Measurements from ENCODE around the gene TBX19. TPM values are rescaled to one million over a fixed set of nuclear protein-coding genes. Genes with fewer than 3 reads are reported as not detected.

Gene TBX19
- total RNA-seq, 1 experiment from 2014 or later: 1.2 TPM

DNA sequence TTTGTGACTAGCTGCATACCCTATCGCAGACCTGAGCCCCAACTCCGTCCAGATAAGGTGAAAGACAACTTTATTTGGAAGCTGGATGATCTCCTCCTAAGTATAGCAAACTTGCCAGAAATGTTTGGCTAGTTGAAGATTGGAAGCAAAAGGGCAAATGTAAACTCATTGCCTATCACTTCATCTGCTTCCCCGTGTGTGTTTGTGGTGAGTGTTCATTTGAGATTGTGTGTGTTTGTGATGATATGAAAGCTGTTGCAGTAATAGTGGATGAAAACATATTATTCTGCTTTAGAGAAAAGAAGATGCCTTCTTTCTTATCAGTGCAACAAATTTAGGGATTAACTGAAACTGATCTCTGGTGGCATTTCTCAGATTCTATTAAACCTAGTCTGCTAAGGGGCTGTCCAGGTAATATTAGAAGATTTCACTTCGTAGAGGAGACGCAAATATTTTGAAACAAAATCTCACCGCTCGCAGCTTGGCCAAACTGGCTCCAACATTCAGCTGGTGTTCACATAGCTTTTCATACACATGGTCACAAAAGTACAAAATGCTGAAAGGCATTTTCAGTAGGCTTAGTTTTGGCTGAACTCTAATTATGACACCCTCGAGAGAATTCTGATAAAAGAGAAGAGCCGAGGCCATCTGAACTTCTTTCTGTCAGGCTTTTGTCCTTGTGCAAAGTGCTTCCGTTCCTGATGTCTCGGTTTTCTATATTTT, 1.1 kb downstream of the TBX19 start:
- POLR2A ChIA-PET: no interaction called here
- CTCF ChIA-PET: interaction anchor here (1.1 to 2.0 kb wide), 2 partner anchors 40 to 61 kb away, joined by 3 to 5 read pairs; no protein-coding TSS in a partner anchor
- no peak for DNase-seq (ENCODE audit: low spot score)
- Mint-ChIP-seq H3K27me3 (ENCODE audit: low read depth) (no peaks in the 10 kb centered on the region; the same call in 1 of the 2 replicates), H3K36me3 (no peaks in the 10 kb centered on the region), H3K9me3 (peaks cover 6% of the 10 kb centered on the region; the same call in 1 of the 2 replicates), H3K27ac (no peak overlapping the region), H3K4me3 (no peak overlapping the region), H3K4me1 (peaks cover 32% of the 10 kb centered on the region)
- no peak for ATAC-seq
- TF ChIP-seq, protein P1, sequence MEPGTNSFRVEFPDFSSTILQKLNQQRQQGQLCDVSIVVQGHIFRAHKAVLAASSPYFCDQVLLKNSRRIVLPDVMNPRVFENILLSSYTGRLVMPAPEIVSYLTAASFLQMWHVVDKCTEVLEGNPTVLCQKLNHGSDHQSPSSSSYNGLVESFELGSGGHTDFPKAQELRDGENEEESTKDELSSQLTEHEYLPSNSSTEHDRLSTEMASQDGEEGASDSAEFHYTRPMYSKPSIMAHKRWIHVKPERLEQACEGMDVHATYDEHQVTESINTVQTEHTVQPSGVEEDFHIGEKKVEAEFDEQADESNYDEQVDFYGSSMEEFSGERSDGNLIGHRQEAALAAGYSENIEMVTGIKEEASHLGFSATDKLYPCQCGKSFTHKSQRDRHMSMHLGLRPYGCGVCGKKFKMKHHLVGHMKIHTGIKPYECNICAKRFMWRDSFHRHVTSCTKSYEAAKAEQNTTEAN (CRISPR knock-in tag; IDR thresholded peaks at IDR 0.05): no peak

- POLR2A ChIA-PET: no interaction called here
- H3K27ac Mint-ChIP-seq: peak overlapping the region; percentile 85
- peaks cover 9% of the 10 kb centered on the region for H3K27me3 Mint-ChIP-seq (ENCODE audit: low read depth)
These were observed 4.8 kb downstream of the TBX19 start for GRCh38 chr1:168285521-168285790.

More at GRCh38 chr1:168285521-168285790, 4.8 kb downstream of the TBX19 start:
- Mint-ChIP-seq H3K36me3 (no peaks in the 10 kb centered on the region), H3K4me3 (no peak overlapping the region), H3K9me3 (no peaks in the 10 kb centered on the region), H3K4me1 (peaks cover 41% of the 10 kb centered on the region)
- CTCF ChIA-PET: interaction anchor here (1.1 kb wide), 1 partner anchor 140 kb away, joined by 3 read pairs; no protein-coding TSS in a partner anchor
- TF ChIP-seq RELA (CRISPR knock-in tag; IDR thresholded peaks at IDR 0.05; ENCODE audit: borderline replicate concordance) (no peak), NFYB (CRISPR knock-in tag; conservative IDR thresholded peaks at IDR 0.05; ENCODE audit: low read depth) (no peak), SMAD3 (CRISPR knock-in tag; IDR thresholded peaks at IDR 0.05; ENCODE audit: borderline replicate concordance) (no peak), MYBL2 (CRISPR knock-in tag; IDR thresholded peaks at IDR 0.05) (no peak), JAZF1 (CRISPR knock-in tag; IDR thresholded peaks at IDR 0.05) (no peak), ZNF532 (CRISPR knock-in tag; IDR thresholded peaks at IDR 0.05; ENCODE audit: borderline replicate concordance) (no peak), CREB1 (CRISPR knock-in tag; IDR thresholded peaks at IDR 0.05) (no peak), ATF2 (CRISPR knock-in tag; IDR thresholded peaks at IDR 0.05; ENCODE audit: borderline replicate concordance, low read depth) (no peak), ZNF121 (CRISPR knock-in tag; IDR thresholded peaks at IDR 0.05) (no peak), SOX15 (CRISPR knock-in tag; IDR thresholded peaks at IDR 0.05) (no peak)
- TF ChIP-seq, protein P2, sequence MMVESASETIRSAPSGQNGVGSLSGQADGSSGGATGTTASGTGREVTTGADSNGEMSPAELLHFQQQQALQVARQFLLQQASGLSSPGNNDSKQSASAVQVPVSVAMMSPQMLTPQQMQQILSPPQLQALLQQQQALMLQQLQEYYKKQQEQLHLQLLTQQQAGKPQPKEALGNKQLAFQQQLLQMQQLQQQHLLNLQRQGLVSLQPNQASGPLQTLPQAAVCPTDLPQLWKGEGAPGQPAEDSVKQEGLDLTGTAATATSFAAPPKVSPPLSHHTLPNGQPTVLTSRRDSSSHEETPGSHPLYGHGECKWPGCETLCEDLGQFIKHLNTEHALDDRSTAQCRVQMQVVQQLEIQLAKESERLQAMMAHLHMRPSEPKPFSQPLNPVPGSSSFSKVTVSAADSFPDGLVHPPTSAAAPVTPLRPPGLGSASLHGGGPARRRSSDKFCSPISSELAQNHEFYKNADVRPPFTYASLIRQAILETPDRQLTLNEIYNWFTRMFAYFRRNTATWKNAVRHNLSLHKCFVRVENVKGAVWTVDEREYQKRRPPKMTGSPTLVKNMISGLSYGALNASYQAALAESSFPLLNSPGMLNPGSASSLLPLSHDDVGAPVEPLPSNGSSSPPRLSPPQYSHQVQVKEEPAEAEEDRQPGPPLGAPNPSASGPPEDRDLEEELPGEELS (CRISPR knock-in tag; IDR thresholded peaks at IDR 0.05): no peak
- TF ChIP-seq, protein P3, sequence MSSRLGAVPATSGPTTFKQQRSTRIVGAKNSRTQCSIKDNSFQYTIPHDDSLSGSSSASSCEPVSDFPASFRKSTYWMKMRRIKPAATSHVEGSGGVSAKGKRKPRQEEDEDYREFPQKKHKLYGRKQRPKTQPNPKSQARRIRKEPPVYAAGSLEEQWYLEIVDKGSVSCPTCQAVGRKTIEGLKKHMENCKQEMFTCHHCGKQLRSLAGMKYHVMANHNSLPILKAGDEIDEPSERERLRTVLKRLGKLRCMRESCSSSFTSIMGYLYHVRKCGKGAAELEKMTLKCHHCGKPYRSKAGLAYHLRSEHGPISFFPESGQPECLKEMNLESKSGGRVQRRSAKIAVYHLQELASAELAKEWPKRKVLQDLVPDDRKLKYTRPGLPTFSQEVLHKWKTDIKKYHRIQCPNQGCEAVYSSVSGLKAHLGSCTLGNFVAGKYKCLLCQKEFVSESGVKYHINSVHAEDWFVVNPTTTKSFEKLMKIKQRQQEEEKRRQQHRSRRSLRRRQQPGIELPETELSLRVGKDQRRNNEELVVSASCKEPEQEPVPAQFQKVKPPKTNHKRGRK (CRISPR knock-in tag; IDR thresholded peaks at IDR 0.05; ENCODE audit: borderline replicate concordance): no peak
- TF ChIP-seq, protein P4, sequence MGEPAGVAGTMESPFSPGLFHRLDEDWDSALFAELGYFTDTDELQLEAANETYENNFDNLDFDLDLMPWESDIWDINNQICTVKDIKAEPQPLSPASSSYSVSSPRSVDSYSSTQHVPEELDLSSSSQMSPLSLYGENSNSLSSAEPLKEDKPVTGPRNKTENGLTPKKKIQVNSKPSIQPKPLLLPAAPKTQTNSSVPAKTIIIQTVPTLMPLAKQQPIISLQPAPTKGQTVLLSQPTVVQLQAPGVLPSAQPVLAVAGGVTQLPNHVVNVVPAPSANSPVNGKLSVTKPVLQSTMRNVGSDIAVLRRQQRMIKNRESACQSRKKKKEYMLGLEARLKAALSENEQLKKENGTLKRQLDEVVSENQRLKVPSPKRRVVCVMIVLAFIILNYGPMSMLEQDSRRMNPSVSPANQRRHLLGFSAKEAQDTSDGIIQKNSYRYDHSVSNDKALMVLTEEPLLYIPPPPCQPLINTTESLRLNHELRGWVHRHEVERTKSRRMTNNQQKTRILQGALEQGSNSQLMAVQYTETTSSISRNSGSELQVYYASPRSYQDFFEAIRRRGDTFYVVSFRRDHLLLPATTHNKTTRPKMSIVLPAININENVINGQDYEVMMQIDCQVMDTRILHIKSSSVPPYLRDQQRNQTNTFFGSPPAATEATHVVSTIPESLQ (CRISPR knock-in tag; IDR thresholded peaks at IDR 0.05): no peak
- TF ChIP-seq, protein P5, sequence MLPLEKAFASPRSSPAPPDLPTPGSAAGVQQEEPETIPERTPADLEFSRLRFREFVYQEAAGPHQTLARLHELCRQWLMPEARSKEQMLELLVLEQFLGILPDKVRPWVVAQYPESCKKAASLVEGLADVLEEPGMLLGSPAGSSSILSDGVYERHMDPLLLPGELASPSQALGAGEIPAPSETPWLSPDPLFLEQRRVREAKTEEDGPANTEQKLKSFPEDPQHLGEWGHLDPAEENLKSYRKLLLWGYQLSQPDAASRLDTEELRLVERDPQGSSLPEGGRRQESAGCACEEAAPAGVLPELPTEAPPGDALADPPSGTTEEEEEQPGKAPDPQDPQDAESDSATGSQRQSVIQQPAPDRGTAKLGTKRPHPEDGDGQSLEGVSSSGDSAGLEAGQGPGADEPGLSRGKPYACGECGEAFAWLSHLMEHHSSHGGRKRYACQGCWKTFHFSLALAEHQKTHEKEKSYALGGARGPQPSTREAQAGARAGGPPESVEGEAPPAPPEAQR (CRISPR knock-in tag; IDR thresholded peaks at IDR 0.05): no peak
- DNase-seq (ENCODE audit: low spot score): no peak
- peak; percentile 60 for ATAC-seq
